Transverse colon (tissue), 4 donors: ENCODE results near the gene UGT2B17.
"Not testable (repeated sequence)": the region's sequence is repeated elsewhere in the genome, so short reads cannot be mapped to it uniquely, and the experiment has no call there.

Experiments
- CTCF ChIP-seq, 5 experiments: fragments of 200-600 bp in 3 of 5; fragments of 450-650 bp in 2 of 5; sonication (generic) in 3 of 5; IDR thresholded peaks; 1 replicate in 2 of 5; 2 replicates in 3 of 5; pipeline ENCODE4 v1.5.1; 2016 to 2017; ENCODE audit warnings: antibody characterized with exemption in 5 of 5, inconsistent platforms in 3 of 5, mild to moderate bottlenecking in 2 of 5, moderate library complexity in 1 of 5
- POLR2AphosphoS5 ChIP-seq, 3 donors: sonication (generic); formaldehyde crosslinking; IDR thresholded peaks; one replicate each; pipeline ENCODE4 v1.6.1; 2016; ENCODE audit warnings: antibody characterized with exemption in 3 of 3

GRCh38 chr4:68560364-68561070 is 15.6 kb downstream of the UGT2B17 start:
- TF ChIP-seq CTCF, POLR2AphosphoS5 (IDR thresholded peaks at IDR 0.05): not testable (repeated sequence)
